CD14-positive monocyte (primary cell): ENCODE data around the gene SLC27A5. TPM values are rescaled to one million over a fixed set of nuclear protein-coding genes. Genes with fewer than 3 reads are reported as not detected.

Source experiments
- DNase-seq, 3 donors: peaks; one replicate each; pipeline ENCODE4 v3.0.0-alpha.2; 2011 to 2022
- H2AFZ ChIP-seq: 2 replicates; pipeline ENCODE4 v1.6.0; 2012; ENCODE audit warnings: mild to moderate bottlenecking, low read depth, low read length, inconsistent platforms; ENCODE audit not compliant: insufficient read depth, poor library complexity, severe bottlenecking
- H3K27ac ChIP-seq, 2 donors: 1 replicate in 1 of 2; 2 replicates in 1 of 2; pipeline ENCODE4 v1.5.1; 2012 to 2013; ENCODE audit warnings: low read length in 2 of 2, control low read depth in 1 of 2, inconsistent platforms in 1 of 2, low read depth in 1 of 2, mild to moderate bottlenecking in 1 of 2
- H3K27me3 ChIP-seq, 2 donors: one replicate each; pipeline versions ENCODE4 v1.6.0 to v1.6.1; 2011 to 2013; ENCODE audit warnings: low read length in 2 of 2; ENCODE audit not compliant: control insufficient read depth in 2 of 2, insufficient read depth in 2 of 2
- H3K36me3 ChIP-seq, 2 donors: replicated peaks in 1 of 2; 1 replicate in 1 of 2; 2 replicates in 1 of 2; pipeline versions ENCODE4 v1.5.1 to v1.6.1; 2012 to 2013; ENCODE audit warnings: low read length in 2 of 2, control low read depth in 1 of 2, inconsistent platforms in 1 of 2, mild to moderate bottlenecking in 1 of 2; ENCODE audit not compliant: insufficient read depth in 2 of 2, control insufficient read depth in 1 of 2
- H3K4me1 ChIP-seq, 2 donors: 1 replicate in 1 of 2; 2 replicates in 1 of 2; pipeline versions ENCODE4 v1.5.1 to v1.6.1; 2012 to 2013; ENCODE audit warnings: low read length in 2 of 2, control low read depth in 1 of 2, inconsistent platforms in 1 of 2, mild to moderate bottlenecking in 1 of 2, moderate library complexity in 1 of 2; ENCODE audit not compliant: insufficient read depth in 2 of 2, control insufficient read depth in 1 of 2
- H3K4me2 ChIP-seq: replicated peaks from 2 replicates; pipeline ENCODE3; 2012; ENCODE audit warnings: low read length, moderate library complexity, mild to moderate bottlenecking; ENCODE audit not compliant: poor library complexity, severe bottlenecking; ENCODE audit errors: extremely low read depth
- H3K4me3 ChIP-seq, 3 experiments: fragments of 200-600 bp in 1 of 3; sonication (generic) in 1 of 3; replicated peaks in 1 of 3; 1 replicate in 2 of 3; 2 replicates in 1 of 3; pipeline ENCODE4 v1.5.1; 2011 to 2013; ENCODE audit warnings: low read length in 3 of 3, mild to moderate bottlenecking in 3 of 3, control low read depth in 2 of 3, low read depth in 2 of 3, inconsistent platforms in 1 of 3, moderate library complexity in 1 of 3
- H3K79me2 ChIP-seq: 2 replicates; pipeline ENCODE4 v1.6.0; 2012; ENCODE audit warnings: mild to moderate bottlenecking, control low read depth, inconsistent platforms, low read length, moderate library complexity; ENCODE audit not compliant: insufficient read depth
- H3K9ac ChIP-seq: 2 replicates; pipeline ENCODE4 v1.6.0; 2017; ENCODE audit warnings: low read length, mild to moderate bottlenecking; ENCODE audit not compliant: insufficient read depth, poor library complexity, severe bottlenecking
- H3K9me3 ChIP-seq, 2 donors: replicated peaks in 1 of 2; 1 replicate in 1 of 2; 2 replicates in 1 of 2; pipeline versions ENCODE4 v1.5.1 to v1.6.1; 2012 to 2013; ENCODE audit warnings: low read length in 2 of 2, control low read depth in 1 of 2; ENCODE audit not compliant: control insufficient read depth in 1 of 2, insufficient read depth in 1 of 2
- H4K20me1 ChIP-seq: 2 replicates; pipeline ENCODE4 v1.6.0; 2012; ENCODE audit warnings: mild to moderate bottlenecking, low read length, control low read depth, moderate library complexity; ENCODE audit not compliant: insufficient read depth
- H3K27ac Mint-ChIP-seq, 7 donors: one replicate each; pipeline ENCODE4 v1.8.0; 2020; ENCODE audit warnings: mild to moderate bottlenecking in 7 of 7, mixed read lengths in 7 of 7, moderate library complexity in 6 of 7, inconsistent platforms in 2 of 7
- H3K27me3 Mint-ChIP-seq, 3 donors: one replicate each; pipeline ENCODE4 v1.8.0; 2021 to 2022; ENCODE audit warnings: low read depth in 3 of 3, mild to moderate bottlenecking in 3 of 3, mixed read lengths in 3 of 3, moderate library complexity in 3 of 3, inconsistent platforms in 1 of 3
- H3K36me3 Mint-ChIP-seq, 2 donors: one replicate each; pipeline ENCODE4 v1.8.0; 2020; ENCODE audit warnings: mixed read lengths in 2 of 2, inconsistent platforms in 1 of 2, mild to moderate bottlenecking in 1 of 2
- H3K4me1 Mint-ChIP-seq: one replicate; pipeline ENCODE4 v1.8.0; 2020; ENCODE audit warnings: mild to moderate bottlenecking, mixed read lengths
- H3K4me3 Mint-ChIP-seq, 2 donors: one replicate each; pipeline ENCODE4 v1.8.0; 2020; ENCODE audit warnings: mild to moderate bottlenecking in 2 of 2, mixed read lengths in 2 of 2, moderate library complexity in 1 of 2
- H3K9me3 Mint-ChIP-seq, 7 donors: one replicate each; pipeline ENCODE4 v1.8.0; 2020 to 2022; ENCODE audit warnings: mixed read lengths in 7 of 7, mild to moderate bottlenecking in 6 of 7, moderate library complexity in 6 of 7, inconsistent platforms in 2 of 7
- CTCF ChIP-seq: fragments of 200-600 bp; IDR thresholded peaks from one replicate; pipeline ENCODE4 v1.8.0; 2022; ENCODE audit warnings: antibody characterized with exemption, mild to moderate bottlenecking
- WGBS: methylation state at CpG from one replicate; pipeline ENCODE4 v1.1.5; 2013; ENCODE audit warnings: missing lambda C conversion rate; ENCODE audit not compliant: insufficient coverage; 5-methylcytosine and 5-hydroxymethylcytosine counted together
- intact Hi-C, 2 donors: fragments of 100-400 bp; cut with micrococcal nuclease; formaldehyde crosslinking; loops; one replicate each; pipeline versions ENCODE4 v1.15.0 to v1.15.1; 2023
- polyA plus RNA-seq, 3 donors: library from polyadenylated mRNA; depleted of rRNA in 1 of 3; unstranded in 2 of 3; stranded (reverse) in 1 of 3; fragments of 300-500 nt in 2 of 3; fragments of >200 nt in 1 of 3; fragmentation: Illumina TruSeq in 2 of 3; gene quantifications; 1 replicate in 2 of 3; 2 replicates in 1 of 3; pipeline ENCODE4 v1.2.3, GENCODE V29; 2012 to 2021

The SLC27A5 gene
- polyA plus RNA-seq, 3 donors: 1.5 to 2.9 (median 2.8) TPM

DNA sequence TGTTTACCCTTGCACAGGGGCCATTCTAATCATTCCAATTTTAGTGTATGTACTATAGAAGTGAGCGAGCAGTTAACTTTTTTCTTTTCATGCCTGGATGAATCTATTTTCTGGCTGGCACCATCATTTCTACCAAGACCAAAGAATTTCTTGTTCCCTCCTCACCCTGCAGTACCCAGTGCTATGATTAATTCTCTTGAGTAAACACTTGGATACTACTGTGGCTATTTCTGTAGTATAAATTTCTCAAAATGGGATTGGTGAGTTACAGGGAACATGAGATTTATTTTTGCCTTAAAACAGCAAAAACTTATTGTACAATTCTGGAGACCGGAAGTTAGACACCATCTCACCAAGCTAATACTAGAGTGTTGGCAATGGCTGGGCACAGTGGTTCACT is 28.0 kb downstream of the SLC27A5 start:
- peaks cover 0 to 2% (median 2%) of the 10 kb centered on the region in 3 donors for H3K27me3 Mint-ChIP-seq
- Histone ChIP-seq H3K9me3 (no peaks in the 10 kb centered on the region), H2AFZ (no peak overlapping the region), H4K20me1 (no peaks in the 10 kb centered on the region), H3K27ac (no peak overlapping the region), H3K4me1 (no peaks in the 10 kb centered on the region), H3K4me2 (no peak overlapping the region), H3K79me2 (no peaks in the 10 kb centered on the region), H3K36me3 (peaks cover 0 to 6% of the 10 kb centered on the region in 2 donors), H3K27me3 (no peaks in the 10 kb centered on the region), H3K4me3 (no peak overlapping the region), H3K9ac (no peak overlapping the region)
- 100% methylated on average over 1 of the region's 2 CpGs for whole genome bisulfite sequencing
- no peak for DNase-seq
- no peaks in the 10 kb centered on the region for H3K4me1 Mint-ChIP-seq
- peaks cover 3 to 8% of the 10 kb centered on the region in 2 donors for H3K36me3 Mint-ChIP-seq
- no peaks in the 10 kb centered on the region for H3K9me3 Mint-ChIP-seq
- H3K4me3 Mint-ChIP-seq: no peak overlapping the region
- H3K27ac Mint-ChIP-seq: no peak overlapping the region
- TF ChIP-seq CTCF: no peak
- intact Hi-C loops: no loop called here

DNA sequence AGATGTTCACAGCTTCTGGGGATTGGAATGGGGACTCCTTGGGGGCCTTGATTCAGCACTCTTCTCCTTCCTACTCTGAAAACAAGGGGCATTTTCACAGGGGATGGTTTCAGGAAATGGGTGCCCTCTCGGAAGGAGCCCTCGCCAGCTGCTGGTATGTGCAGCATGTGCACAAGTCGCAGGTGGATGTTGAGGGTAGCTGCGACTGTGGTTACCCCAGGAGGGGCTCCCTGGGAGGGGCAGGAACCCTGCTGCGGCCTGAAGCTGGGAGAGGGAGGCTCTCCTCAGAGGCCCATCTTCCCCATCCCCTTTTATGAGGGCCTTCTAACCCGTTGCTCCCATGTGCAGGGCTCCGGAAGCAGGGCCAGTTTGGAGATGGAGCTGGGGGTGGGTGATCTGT is 29.4 kb downstream of the SLC27A5 start:
- H3K9me3 Mint-ChIP-seq: no peaks in the 10 kb centered on the region
- peaks cover 0 to 6% of the 10 kb centered on the region in 2 donors for H3K36me3 ChIP-seq
- peak overlapping the region in 1 of 7 donors; percentile 12 for H3K27ac Mint-ChIP-seq
- H2AFZ ChIP-seq: no peak overlapping the region
- DNase-seq: no peak
- peaks cover 3 to 8% of the 10 kb centered on the region in 2 donors for H3K36me3 Mint-ChIP-seq
- H3K4me1 ChIP-seq: no peaks in the 10 kb centered on the region
- no peaks in the 10 kb centered on the region for H3K79me2 ChIP-seq
- no peak overlapping the region for H3K4me2 ChIP-seq
- no peak overlapping the region for H3K4me3 ChIP-seq
- no peaks in the 10 kb centered on the region for H3K9me3 ChIP-seq
- H3K4me1 Mint-ChIP-seq: no peaks in the 10 kb centered on the region
- H3K27me3 ChIP-seq: no peaks in the 10 kb centered on the region
- no peak for TF ChIP-seq CTCF
- intact Hi-C loops: no loop called here
- no peak overlapping the region for H3K27ac ChIP-seq
- H4K20me1 ChIP-seq: no peaks in the 10 kb centered on the region
- H3K4me3 Mint-ChIP-seq: no peak overlapping the region
- H3K9ac ChIP-seq: no peak overlapping the region
- peaks cover 0 to 2% (median 0%) of the 10 kb centered on the region in 3 donors for H3K27me3 Mint-ChIP-seq
- 96% methylated on average over 4 of the region's 7 CpGs for WGBS
